Lower leg skin (tissue), 4 donors: ENCODE measurements around the gene HDAC9. TPM values are rescaled to one million over a fixed set of nuclear protein-coding genes. Genes with fewer than 3 reads are reported as not detected.

Experiments
- DNase-seq, 2 donors: peaks; one replicate each; pipeline ENCODE4 v3.0.0-alpha.2; 2019; ENCODE audit warnings: low spot score in 2 of 2
- H3K4me3 ChIP-seq: fragments of 200-600 bp; sonication (generic); 2 replicates; pipeline ENCODE4 v1.5.1; 2017; ENCODE audit warnings: mild to moderate bottlenecking, low read depth; ENCODE audit not compliant: poor library complexity, severe bottlenecking
- CTCF ChIP-seq, 3 donors: fragments of 450-650 bp; IDR thresholded peaks; one replicate each; pipeline ENCODE4 v1.5.1; 2016; ENCODE audit warnings: antibody characterized with exemption in 3 of 3, mild to moderate bottlenecking in 3 of 3, moderate library complexity in 2 of 3
- POLR2A ChIP-seq, 2 donors: fragments of 450-650 bp; IDR thresholded peaks; one replicate each; pipeline ENCODE4 v1.6.1; 2016 to 2017; ENCODE audit warnings: antibody characterized with exemption in 2 of 2, mild to moderate bottlenecking in 1 of 2, moderate library complexity in 1 of 2
- WGBS, 2 donors: methylation state at CpG; one replicate each; pipeline ENCODE4 v1.1.5; 2018; 5-methylcytosine and 5-hydroxymethylcytosine counted together
- intact Hi-C: fragments of 100-400 bp; cut with DNase I; formaldehyde crosslinking; loops from one replicate; pipeline ENCODE4 v1.15.0; 2023; ENCODE audit warnings: low total_unique reads
- total RNA-seq, 4 donors: library from RNA; depleted of rRNA; stranded (reverse); fragments of >200 nt; gene quantifications; one replicate each; pipeline ENCODE4 v1.1.0, GENCODE V29; 2016

The HDAC9 gene
- total RNA-seq, 4 donors from 2014 or later, result 3.1 to 5.5 (median 4.7) TPM

DNA sequence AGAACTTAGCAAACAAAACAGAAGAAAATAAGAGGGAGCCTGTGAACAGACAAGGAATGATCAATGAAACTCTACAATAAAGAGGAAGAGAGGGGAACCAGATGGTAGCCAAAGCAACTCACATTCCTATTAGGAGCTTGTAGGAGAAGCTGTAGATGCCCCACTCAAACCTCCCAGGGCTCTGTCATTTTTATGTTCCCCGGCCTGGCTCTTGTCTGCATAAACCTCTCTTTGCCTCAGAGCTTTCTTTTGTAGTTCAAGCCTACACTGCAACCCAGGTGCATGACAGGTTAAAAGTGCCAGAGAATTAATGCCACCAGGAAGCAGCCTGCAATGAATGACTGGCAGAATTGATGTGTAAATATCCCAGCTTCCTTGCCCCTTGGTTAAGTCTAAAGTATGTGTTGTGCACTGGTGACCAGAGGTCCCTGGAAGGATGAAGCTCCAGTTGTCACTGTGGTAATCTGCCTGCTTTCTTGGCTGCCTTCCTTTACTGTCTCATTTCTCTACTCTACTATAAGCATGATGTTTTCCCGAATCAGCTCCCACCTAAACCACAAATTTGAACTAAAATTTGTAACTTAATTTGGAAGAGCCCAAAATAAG lies 40.4 kb downstream of the HDAC9 start:
- 75 to 81% methylated on average over 2 of the region's 2 CpGs for WGBS, 2 donors
- DNase-seq, result no peak

GRCh38 chr7:18536486-18536885 lies 40.9 kb downstream of the HDAC9 start:
- intact Hi-C loops, result no loop called here
- no peak for DNase-seq
- no peak for TF ChIP-seq CTCF (IDR thresholded peaks at IDR 0.05)
- TF ChIP-seq POLR2A (IDR thresholded peaks at IDR 0.05), result no peak
- no peak overlapping the region for H3K4me3 ChIP-seq
- WGBS, 2 donors, result 56 to 62% methylated on average over 1 of the region's 1 CpG

More for the DNA sequence above, 40.4 kb downstream of the HDAC9 start:
- intact Hi-C loops, result no loop called here
- no peak overlapping the region for H3K4me3 ChIP-seq
- TF ChIP-seq CTCF (IDR thresholded peaks at IDR 0.05), result no peak
- no peak for TF ChIP-seq POLR2A (IDR thresholded peaks at IDR 0.05)

- H3K4me3 ChIP-seq, result no peak overlapping the region
- intact Hi-C loops, result no loop called here
- no peak for TF ChIP-seq POLR2A (IDR thresholded peaks at IDR 0.05)
- TF ChIP-seq CTCF (IDR thresholded peaks at IDR 0.05), result no peak
- no peak for DNase-seq
Observed at GRCh38 chr7:18538554-18539250, 43.2 kb downstream of the HDAC9 start.

DNA sequence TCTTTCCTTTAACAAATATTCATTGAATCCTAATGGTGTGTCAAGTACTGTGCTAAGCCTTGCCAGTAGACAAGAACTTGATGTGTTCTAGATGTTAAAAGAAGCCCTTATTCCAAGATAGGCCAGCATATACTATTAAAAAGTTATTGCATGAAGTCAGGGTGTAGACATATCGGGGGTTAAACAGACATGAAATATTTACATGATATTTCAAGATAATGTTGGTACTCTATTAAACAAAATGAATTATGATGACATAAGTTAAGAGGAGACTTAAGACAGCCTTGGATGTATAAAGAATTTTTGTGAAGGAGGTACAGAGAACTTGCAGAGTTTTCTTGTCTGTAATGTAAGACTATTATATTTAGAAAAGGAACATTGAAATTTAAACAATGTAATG lies 44.8 kb downstream of the HDAC9 start:
- no peak overlapping the region for H3K4me3 ChIP-seq
- DNase-seq, result no peak
- TF ChIP-seq CTCF (IDR thresholded peaks at IDR 0.05), result no peak
- no peak for TF ChIP-seq POLR2A (IDR thresholded peaks at IDR 0.05)
- WGBS, 2 donors, result 90 to 93% methylated on average over 1 of the region's 1 CpG
- intact Hi-C loops, result no loop called here

GRCh38 chr7:18541181-18541870 lies 45.8 kb downstream of the HDAC9 start:
- DNase-seq, result no peak
- intact Hi-C loops, result no loop called here
- no peak overlapping the region for H3K4me3 ChIP-seq
- 13 to 22% methylated on average over 4 of the region's 4 CpGs for WGBS, 2 donors
- TF ChIP-seq POLR2A (IDR thresholded peaks at IDR 0.05) (no peak), CTCF (IDR thresholded peaks at IDR 0.05) (no peak)
